ENCODE data around the gene PLXNA1. TPM values are rescaled to one million over a fixed set of nuclear protein-coding genes. Genes with fewer than 3 reads are reported as not detected.

Gene PLXNA1
- total RNA-seq, 6 experiments from 2014 or later: 40.8 to 56.1 (median 45.4) TPM

DNA sequence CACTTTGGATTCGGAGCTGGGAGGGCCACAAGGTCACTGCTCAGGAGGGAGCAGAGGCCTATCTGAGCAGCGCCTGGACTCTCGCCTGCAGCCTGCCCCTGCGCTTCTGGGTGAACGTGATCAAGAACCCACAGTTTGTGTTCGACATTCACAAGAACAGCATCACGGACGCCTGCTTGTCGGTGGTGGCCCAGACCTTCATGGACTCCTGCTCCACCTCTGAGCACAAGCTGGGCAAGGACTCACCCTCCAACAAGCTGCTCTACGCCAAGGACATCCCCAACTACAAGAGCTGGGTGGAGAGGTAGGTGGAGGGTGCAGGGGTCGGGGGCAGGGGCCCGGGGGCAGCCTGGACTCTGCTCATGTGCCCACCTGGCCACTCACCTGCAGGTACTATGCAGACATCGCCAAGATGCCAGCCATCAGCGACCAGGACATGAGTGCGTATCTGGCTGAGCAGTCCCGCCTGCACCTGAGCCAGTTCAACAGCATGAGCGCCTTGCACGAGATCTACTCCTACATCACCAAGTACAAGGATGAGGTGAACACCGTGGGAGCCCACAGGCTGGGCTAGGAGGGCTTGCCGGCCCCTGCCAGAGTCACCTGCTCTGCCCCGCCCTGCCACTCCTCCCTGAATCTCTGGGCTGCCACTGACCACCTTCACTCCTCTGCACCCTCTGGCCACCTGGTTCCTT lies 49.5 kb downstream of the PLXNA1 start:
- Mint-ChIP-seq H3K4me1 (ENCODE audit: low read depth) (peaks cover 6% of the 10 kb centered on the region; the same call in 1 of the 2 replicates), H3K9me3 (no peaks in the 10 kb centered on the region), H3K4me3 (no peak overlapping the region), H3K36me3 (ENCODE audit: low read depth) (no peaks in the 10 kb centered on the region), H3K27ac (no peak overlapping the region), H3K27me3 (ENCODE audit: insufficient read depth) (0 out of 2 replicates have a peak, but pooled peaks cover 3% of the 10 kb centered on the region)
- TF ChIP-seq, protein P1, sequence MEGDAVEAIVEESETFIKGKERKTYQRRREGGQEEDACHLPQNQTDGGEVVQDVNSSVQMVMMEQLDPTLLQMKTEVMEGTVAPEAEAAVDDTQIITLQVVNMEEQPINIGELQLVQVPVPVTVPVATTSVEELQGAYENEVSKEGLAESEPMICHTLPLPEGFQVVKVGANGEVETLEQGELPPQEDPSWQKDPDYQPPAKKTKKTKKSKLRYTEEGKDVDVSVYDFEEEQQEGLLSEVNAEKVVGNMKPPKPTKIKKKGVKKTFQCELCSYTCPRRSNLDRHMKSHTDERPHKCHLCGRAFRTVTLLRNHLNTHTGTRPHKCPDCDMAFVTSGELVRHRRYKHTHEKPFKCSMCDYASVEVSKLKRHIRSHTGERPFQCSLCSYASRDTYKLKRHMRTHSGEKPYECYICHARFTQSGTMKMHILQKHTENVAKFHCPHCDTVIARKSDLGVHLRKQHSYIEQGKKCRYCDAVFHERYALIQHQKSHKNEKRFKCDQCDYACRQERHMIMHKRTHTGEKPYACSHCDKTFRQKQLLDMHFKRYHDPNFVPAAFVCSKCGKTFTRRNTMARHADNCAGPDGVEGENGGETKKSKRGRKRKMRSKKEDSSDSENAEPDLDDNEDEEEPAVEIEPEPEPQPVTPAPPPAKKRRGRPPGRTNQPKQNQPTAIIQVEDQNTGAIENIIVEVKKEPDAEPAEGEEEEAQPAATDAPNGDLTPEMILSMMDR (IDR thresholded peaks at IDR 0.05): no peak
- DNase-seq: no peak

Other genes starting within 250 kb of the PLXNA1 start
- gene PRR23E, start 210.0 kb downstream of the PLXNA1 start, total RNA-seq (2021; fragmentation: NEBNext Ultra II Directional; extraction: Animal tissue kit (Norgen Biotek cat#: 25700)): not detected

Measured in HFFc6 (cell line).